Retinal pigment epithelial cell (primary cell): ENCODE results near the gene COBL.
"Not testable (repeated sequence)": the region's sequence is repeated elsewhere in the genome, so short reads cannot be mapped to it uniquely, and the experiment has no call there.

ENCODE experiments used
- DNase-seq: peaks from one replicate; pipeline ENCODE4 v3.0.0-alpha.2; 2010; ENCODE audit warnings: low read depth
- H3K4me3 ChIP-seq: 2 replicates; pipeline ENCODE4 v1.5.1; 2011; ENCODE audit warnings: mild to moderate bottlenecking, low read length, control low read depth, moderate library complexity
- TF ChIP-seq, protein P1 (sequence below): conservative IDR thresholded peaks from 2 replicates; pipeline ENCODE4 v1.5.1; 2011; ENCODE audit warnings: low read depth, low read length, control low read depth, inconsistent platforms

The COBL gene

GRCh38 chr7:51006483-51007235 lies 309.9 kb downstream of the COBL start:
- TF ChIP-seq, protein P1, sequence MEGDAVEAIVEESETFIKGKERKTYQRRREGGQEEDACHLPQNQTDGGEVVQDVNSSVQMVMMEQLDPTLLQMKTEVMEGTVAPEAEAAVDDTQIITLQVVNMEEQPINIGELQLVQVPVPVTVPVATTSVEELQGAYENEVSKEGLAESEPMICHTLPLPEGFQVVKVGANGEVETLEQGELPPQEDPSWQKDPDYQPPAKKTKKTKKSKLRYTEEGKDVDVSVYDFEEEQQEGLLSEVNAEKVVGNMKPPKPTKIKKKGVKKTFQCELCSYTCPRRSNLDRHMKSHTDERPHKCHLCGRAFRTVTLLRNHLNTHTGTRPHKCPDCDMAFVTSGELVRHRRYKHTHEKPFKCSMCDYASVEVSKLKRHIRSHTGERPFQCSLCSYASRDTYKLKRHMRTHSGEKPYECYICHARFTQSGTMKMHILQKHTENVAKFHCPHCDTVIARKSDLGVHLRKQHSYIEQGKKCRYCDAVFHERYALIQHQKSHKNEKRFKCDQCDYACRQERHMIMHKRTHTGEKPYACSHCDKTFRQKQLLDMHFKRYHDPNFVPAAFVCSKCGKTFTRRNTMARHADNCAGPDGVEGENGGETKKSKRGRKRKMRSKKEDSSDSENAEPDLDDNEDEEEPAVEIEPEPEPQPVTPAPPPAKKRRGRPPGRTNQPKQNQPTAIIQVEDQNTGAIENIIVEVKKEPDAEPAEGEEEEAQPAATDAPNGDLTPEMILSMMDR, result no peak
- DNase-seq, result no peak

GRCh38 chr7:51005074-51005473 lies 311.5 kb downstream of the COBL start:
- TF ChIP-seq, protein P1, result no peak
- DNase-seq, result no peak
- no peak overlapping the region for H3K4me3 ChIP-seq

More at GRCh38 chr7:51006483-51007235, 309.9 kb downstream of the COBL start:
- H3K4me3 ChIP-seq, result no peak overlapping the region

DNA sequence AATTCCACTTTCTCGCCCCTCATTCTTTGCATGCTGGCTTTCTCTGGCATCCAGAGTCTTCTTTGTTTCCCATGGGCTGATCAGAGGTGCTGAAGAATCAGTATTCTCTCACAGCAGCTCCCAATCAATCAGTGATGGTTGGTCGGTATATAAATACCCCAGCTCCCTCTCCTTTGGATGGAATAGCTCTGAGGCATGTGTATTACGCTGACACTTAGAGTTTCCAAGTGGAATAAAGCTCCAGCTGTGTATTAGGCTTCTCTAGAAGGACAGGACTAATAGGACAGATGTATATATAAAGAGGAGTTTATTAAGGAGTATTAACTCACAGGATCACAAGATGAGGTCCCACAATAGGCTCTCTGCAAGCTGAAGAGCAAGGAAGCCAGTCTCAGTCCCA lies 315.7 kb downstream of the COBL start:
- no peak overlapping the region for H3K4me3 ChIP-seq
- TF ChIP-seq, protein P1, result no peak
- DNase-seq, result no peak

DNA sequence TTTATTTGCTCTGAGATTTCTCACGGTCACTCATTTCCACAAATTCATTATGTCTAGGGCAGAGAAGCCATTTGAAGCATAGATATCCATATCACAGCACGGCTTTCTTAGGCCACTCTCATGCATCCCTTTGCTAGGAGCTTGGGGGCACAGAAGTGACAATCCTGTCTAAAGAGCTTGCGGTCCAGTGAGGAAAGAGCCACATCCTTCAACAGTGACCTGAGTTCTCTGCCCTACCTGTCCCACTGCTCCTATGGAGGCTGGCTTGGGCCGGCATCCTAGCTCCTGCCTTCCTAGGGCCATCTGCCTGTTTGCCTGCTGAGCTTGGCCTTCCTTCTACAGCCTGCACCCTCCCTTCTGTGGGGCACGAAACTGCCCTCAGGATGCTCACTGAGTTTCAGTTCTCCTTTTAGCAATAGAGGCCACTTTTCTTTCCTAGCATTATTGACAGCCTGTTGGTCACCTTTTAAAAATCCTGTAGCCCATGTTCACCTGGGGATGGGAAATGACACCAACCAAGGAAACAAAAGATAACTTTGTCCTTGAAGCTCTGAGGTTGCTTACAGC lies 321.8 kb downstream of the COBL start:
- no peak for DNase-seq
- TF ChIP-seq, protein P1, result no peak

GRCh38 chr7:50990214-50990613 lies 326.4 kb downstream of the COBL start:
- not testable (repeated sequence) for DNase-seq, H3K4me3 ChIP-seq

More for the DNA sequence above, 321.8 kb downstream of the COBL start:
- no peak overlapping the region for H3K4me3 ChIP-seq

DNA sequence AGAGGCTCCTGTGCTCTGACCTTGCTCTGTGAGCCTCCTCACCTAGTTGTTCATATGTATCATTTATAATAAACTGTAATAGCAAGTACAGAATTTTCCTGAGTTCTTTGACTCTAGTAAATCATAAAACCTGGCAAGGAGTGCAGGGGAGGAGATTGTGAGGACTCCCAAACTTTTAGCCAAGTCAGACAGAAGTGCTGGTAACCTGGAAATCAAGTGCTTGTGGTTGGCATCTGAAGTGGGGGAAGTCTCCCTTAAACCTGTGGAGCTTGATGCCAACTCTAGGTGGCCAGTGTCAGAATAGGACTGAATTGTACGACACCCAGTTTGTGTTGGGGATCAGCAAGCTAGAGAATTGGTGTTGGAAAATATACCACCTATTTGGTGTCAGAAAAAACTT lies 327.6 kb downstream of the COBL start:
- TF ChIP-seq, protein P1, result no peak
- no peak overlapping the region for H3K4me3 ChIP-seq
- no peak for DNase-seq

DNA sequence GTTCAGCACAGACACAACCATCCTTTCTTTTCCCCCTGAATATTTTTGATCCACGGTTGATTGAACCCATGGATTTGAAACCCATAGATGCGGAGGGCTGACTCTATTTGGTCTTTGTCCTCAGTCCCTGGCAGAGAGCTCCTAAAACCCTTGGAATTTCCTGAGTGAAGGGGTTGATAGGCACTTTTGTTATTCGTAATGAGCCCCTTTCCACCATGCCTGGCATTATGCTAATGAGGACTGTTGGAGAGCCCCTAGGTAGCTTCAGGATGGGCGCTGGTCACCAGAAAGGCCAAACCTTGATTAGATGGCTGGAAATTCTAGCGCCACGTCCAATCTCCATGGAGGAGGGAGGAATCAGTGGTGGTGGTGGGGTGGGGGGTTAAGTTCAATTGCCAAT lies 328.1 kb downstream of the COBL start:
- TF ChIP-seq, protein P1, result no peak
- no peak for DNase-seq

More for the DNA sequence above, 328.1 kb downstream of the COBL start:
- H3K4me3 ChIP-seq, result no peak overlapping the region
